Testis (tissue), 2 donors: ENCODE measurements around the gene DLG1.

ENCODE experiments used
- CTCF ChIP-seq, 3 experiments: fragments of 450-650 bp in 2 of 3; fragments of 200-600 bp in 1 of 3; sonication (generic) in 1 of 3; IDR thresholded peaks; one replicate each; pipeline ENCODE4 v1.5.1; 2016 to 2019; ENCODE audit warnings: antibody characterized with exemption in 3 of 3, mild to moderate bottlenecking in 2 of 3, moderate library complexity in 1 of 3
- POLR2A ChIP-seq: fragments of 450-650 bp; IDR thresholded peaks from one replicate; pipeline ENCODE4 v1.6.1; 2017; ENCODE audit warnings: antibody characterized with exemption, mild to moderate bottlenecking, moderate library complexity

GRCh38 chr3:197014942-197015575, 283.4 kb downstream of the DLG1 start:
- TF ChIP-seq CTCF (IDR thresholded peaks at IDR 0.05) (no peak), POLR2A (no peak)
